ENCODE measurements around the gene ADAMTSL2.

ADAMTSL2 gene

GRCh38 chr9:133535306-133535877 is 888 bp downstream of the ADAMTSL2 start:
- no peak for DNase-seq (ENCODE audit: low read depth in 2 of 2)

- DNase-seq (ENCODE audit: low read depth in 2 of 2): no peak
These were observed 1.6 kb downstream of the ADAMTSL2 start for GRCh38 chr9:133536080-133536479.

GRCh38 chr9:133536536-133536935 is 2.0 kb downstream of the ADAMTSL2 start:
- DNase-seq (ENCODE audit: low read depth in 2 of 2): no peak

- no peak for DNase-seq (ENCODE audit: low read depth in 2 of 2)
These were observed 2.8 kb downstream of the ADAMTSL2 start for GRCh38 chr9:133537257-133537656.

- DNase-seq (ENCODE audit: low read depth in 2 of 2): no peak
These were observed 3.7 kb downstream of the ADAMTSL2 start for GRCh38 chr9:133538176-133538575.

GRCh38 chr9:133538851-133539833 is 4.6 kb downstream of the ADAMTSL2 start:
- no peak for DNase-seq (ENCODE audit: low read depth in 2 of 2)

- no peak for DNase-seq (ENCODE audit: low read depth in 2 of 2)
These were observed 5.6 kb downstream of the ADAMTSL2 start for GRCh38 chr9:133539991-133540697.

- no peak for DNase-seq (ENCODE audit: low read depth in 2 of 2)
These were observed 6.2 kb downstream of the ADAMTSL2 start for GRCh38 chr9:133540698-133541025.

- DNase-seq (ENCODE audit: low read depth in 2 of 2): no peak
These were observed 7.5 kb downstream of the ADAMTSL2 start for GRCh38 chr9:133542002-133542401.

- no peak for DNase-seq (ENCODE audit: low read depth in 2 of 2)
These were observed 9.4 kb downstream of the ADAMTSL2 start for GRCh38 chr9:133543772-133544467.

GRCh38 chr9:133545494-133546286 is 11.2 kb downstream of the ADAMTSL2 start:
- no peak for DNase-seq (ENCODE audit: low read depth in 2 of 2)

- DNase-seq (ENCODE audit: low read depth in 2 of 2): no peak
These were observed 11.8 kb downstream of the ADAMTSL2 start for GRCh38 chr9:133546287-133546680.

- no peak for DNase-seq (ENCODE audit: low read depth in 2 of 2)
These were observed 12.6 kb downstream of the ADAMTSL2 start for GRCh38 chr9:133547116-133547515.

- DNase-seq (ENCODE audit: low read depth in 2 of 2): no peak
These were observed 16.9 kb downstream of the ADAMTSL2 start for GRCh38 chr9:133551446-133551845.

GRCh38 chr9:133552236-133552635 is 17.7 kb downstream of the ADAMTSL2 start:
- no peak for DNase-seq (ENCODE audit: low read depth in 2 of 2)

GRCh38 chr9:133553123-133553522 is 18.6 kb downstream of the ADAMTSL2 start:
- no peak for DNase-seq (ENCODE audit: low read depth in 2 of 2)

GRCh38 chr9:133553973-133554713 is 19.6 kb downstream of the ADAMTSL2 start:
- no peak for DNase-seq (ENCODE audit: low read depth in 2 of 2)

GRCh38 chr9:133554729-133555128 is 20.2 kb downstream of the ADAMTSL2 start:
- no peak for DNase-seq (ENCODE audit: low read depth in 2 of 2)

GRCh38 chr9:133556354-133556753 is 21.9 kb downstream of the ADAMTSL2 start:
- DNase-seq (ENCODE audit: low read depth in 2 of 2): no peak

GRCh38 chr9:133557581-133557980 is 23.1 kb downstream of the ADAMTSL2 start:
- no peak for DNase-seq (ENCODE audit: low read depth in 2 of 2)
